AG09319 (cell line): ENCODE measurements around the gene INCENP.

ENCODE experiments used
- DNase-seq: peaks from one replicate; pipeline ENCODE4 v3.0.0-alpha.2; 2010; ENCODE audit warnings: low read depth; ENCODE audit errors: extremely low read depth
- CTCF ChIP-seq: IDR thresholded peaks from 2 replicates; pipeline ENCODE4 v1.5.1; 2011; ENCODE audit warnings: low read depth, mild to moderate bottlenecking, inconsistent platforms, low read length, moderate library complexity

INCENP gene

GRCh38 chr11:62124186-62125113 lies 639 bp downstream of the INCENP start:
- TF ChIP-seq CTCF = no peak
- DNase-seq = no peak

- TF ChIP-seq CTCF = no peak
- no peak for DNase-seq
Observed at GRCh38 chr11:62125316-62125715, 1.5 kb downstream of the INCENP start.

- no peak for TF ChIP-seq CTCF
- no peak for DNase-seq
Observed at GRCh38 chr11:62125881-62126280, 2.1 kb downstream of the INCENP start.

- no peak for DNase-seq
- TF ChIP-seq CTCF = no peak
Observed at GRCh38 chr11:62127426-62127825, 3.6 kb downstream of the INCENP start.

GRCh38 chr11:62127941-62128770 lies 4.3 kb downstream of the INCENP start:
- TF ChIP-seq CTCF = no peak

GRCh38 chr11:62128835-62129234 lies 5.0 kb downstream of the INCENP start:
- TF ChIP-seq CTCF = no peak

More at GRCh38 chr11:62127941-62128770, 4.3 kb downstream of the INCENP start:
- no peak for DNase-seq

More at GRCh38 chr11:62128835-62129234, 5.0 kb downstream of the INCENP start:
- no peak for DNase-seq
